K562 (cell line): ENCODE measurements around the gene SLC5A3. TPM values are rescaled to one million over a fixed set of nuclear protein-coding genes. Genes with fewer than 3 reads are reported as not detected.
A peak's percentile ranks its signal among the peaks of the same experiment; 100 is the strongest.

Source experiments
- ARID1B ChIP-seq: fragments of 450-650 bp; IDR thresholded peaks from 2 replicates; pipeline ENCODE4 v1.6.1; 2016; ENCODE audit warnings: antibody characterized with exemption, mild to moderate bottlenecking, inconsistent platforms
- BACH1 ChIP-seq: fragments of 200-800 bp; sonication (Bioruptor generic); IDR thresholded peaks from 2 replicates; pipeline ENCODE4 v1.6.1; 2016; ENCODE audit warnings: missing genetic modification characterization, missing compliant biosample characterization
- CBFA2T2 ChIP-seq: fragments of 450-650 bp; conservative IDR thresholded peaks from 2 replicates; pipeline ENCODE4 v1.6.1; 2017; ENCODE audit warnings: mild to moderate bottlenecking
- CBFA2T3 ChIP-seq: fragments of 450-650 bp; IDR thresholded peaks from 2 replicates; pipeline ENCODE4 v1.6.1; 2017
- CCNT2 ChIP-seq: IDR thresholded peaks from 2 replicates; pipeline ENCODE4 v1.6.1; 2011; ENCODE audit warnings: borderline replicate concordance, low read depth, mild to moderate bottlenecking, moderate library complexity, mixed read lengths, low read length; ENCODE audit not compliant: insufficient read length; ENCODE audit errors: extremely low read depth
- DDX20 ChIP-seq: fragments of 450-650 bp; IDR thresholded peaks from 2 replicates; pipeline ENCODE4 v1.6.1; 2016; ENCODE audit warnings: missing genetic modification characterization, low read depth, mild to moderate bottlenecking, missing compliant biosample characterization, moderate library complexity
- DPF2 ChIP-seq: fragments of 450-650 bp; IDR thresholded peaks from 2 replicates; pipeline ENCODE4 v1.6.1; 2016
- ELF1 ChIP-seq: fragments of 200-800 bp; sonication (Bioruptor generic); IDR thresholded peaks from 2 replicates; pipeline ENCODE4 v1.6.1; 2016; ENCODE audit warnings: missing genetic modification characterization, missing compliant biosample characterization
- ETS2 ChIP-seq: IDR thresholded peaks from 2 replicates; pipeline ENCODE4 v1.6.1; 2016; ENCODE audit warnings: borderline replicate concordance, missing genetic modification characterization, mild to moderate bottlenecking, moderate library complexity, missing compliant biosample characterization; ENCODE audit not compliant: poor library complexity, severe bottlenecking
- FOXJ2 ChIP-seq: fragments of 200-800 bp; sonication (Bioruptor generic); IDR thresholded peaks from 2 replicates; pipeline ENCODE4 v1.6.1; 2016; ENCODE audit warnings: missing genetic modification characterization, missing compliant biosample characterization
- HDAC6 ChIP-seq: IDR thresholded peaks from 2 replicates; pipeline ENCODE4 v1.6.1; 2012; ENCODE audit warnings: low read depth, mild to moderate bottlenecking, control low read depth, inconsistent platforms, low read length, moderate library complexity
- KDM1A ChIP-seq, 2 experiments: fragments of 450-650 bp; IDR thresholded peaks; 2 replicates each; pipeline ENCODE4 v1.6.1; 2016; ENCODE audit warnings: mild to moderate bottlenecking in 2 of 2
- MEF2A ChIP-seq: IDR thresholded peaks from 2 replicates; pipeline ENCODE4 v1.6.1; 2011; ENCODE audit warnings: low read depth, mild to moderate bottlenecking, low read length, moderate library complexity; ENCODE audit not compliant: control insufficient read depth
- MYBL2 ChIP-seq, 2 experiments: fragments of 450-650 bp in 1 of 2; sonication (generic) in 1 of 2; formaldehyde crosslinking in 1 of 2; IDR thresholded peaks; 2 replicates each; pipeline versions ENCODE4 v1.6.1 to v1.8.1; 2017 to 2022; ENCODE audit warnings: borderline replicate concordance in 1 of 2, inconsistent platforms in 1 of 2, low read depth in 1 of 2, mild to moderate bottlenecking in 1 of 2, missing genetic modification reagents in 1 of 2, moderate library complexity in 1 of 2
- POLR2G ChIP-seq: fragments of 200-400 bp; formaldehyde crosslinking; IDR thresholded peaks from 2 replicates; pipeline ENCODE4 v1.6.1; 2017; ENCODE audit warnings: low read depth, mild to moderate bottlenecking, antibody characterized with exemption, low read length, moderate library complexity
- SETDB1 ChIP-seq: IDR thresholded peaks from one replicate; pipeline ENCODE4 v1.6.1; 2012; ENCODE audit warnings: low read length, control low read depth, inconsistent platforms
- SIX5 ChIP-seq, 2 experiments: IDR thresholded peaks; 2 replicates each; pipeline ENCODE4 v1.6.1; 2011; ENCODE audit warnings: low read length in 2 of 2, borderline replicate concordance in 1 of 2, low read depth in 1 of 2, mild to moderate bottlenecking in 1 of 2, moderate library complexity in 1 of 2; ENCODE audit not compliant: insufficient read depth in 1 of 2
- U2AF2 ChIP-seq: fragments of 200-400 bp; formaldehyde crosslinking; optimal IDR thresholded peaks from 2 replicates; pipeline ENCODE3; 2017; ENCODE audit warnings: low read depth, mild to moderate bottlenecking, low read length
- ZNF133 ChIP-seq: fragments of 250-450 bp; sonication (Bioruptor Pico); IDR thresholded peaks from 2 replicates; pipeline ENCODE4 v1.4.0; 2020; ENCODE audit warnings: mild to moderate bottlenecking
- ZNF766 ChIP-seq: fragments of 200-800 bp; sonication (Bioruptor generic); conservative IDR thresholded peaks from 2 replicates; pipeline ENCODE4 v1.6.1; 2016; ENCODE audit warnings: missing genetic modification characterization, missing compliant biosample characterization
- polyA plus RNA-seq, 8 experiments: library from polyadenylated mRNA; depleted of rRNA in 4 of 8; stranded (reverse) in 5 of 8; unstranded in 3 of 8; fragments of >200 nt; fragmentation: Nextera tagmentation in 2 of 8; fragmentation: Illumina TruSeq in 1 of 8; extraction: Ambion mirVana in 2 of 8; extraction: Trizol in 1 of 8; gene quantifications; 2 replicates each; pipeline versions ENCODE4 v1.2.1 to v1.2.3, GENCODE V29; 2011 to 2014; ENCODE audit warnings: inconsistent platforms in 1 of 8, missing spikeins in 1 of 8
- total RNA-seq, 7 experiments: library from RNA; depleted of rRNA in 6 of 7; stranded (reverse); fragments of >200 nt in 6 of 7; fragmentation: Illumina TruSeq in 2 of 7; extraction: Trizol in 2 of 7; gene quantifications; 2 replicates each; pipeline versions ENCODE4 v1.2.1 to v1.2.3, GENCODE V29; 2011 to 2021; ENCODE audit warnings: low replicate concordance in 1 of 7
- TF ChIP-seq, protein P1 (sequence below): fragments of 450-650 bp; conservative IDR thresholded peaks from 2 replicates; pipeline ENCODE4 v1.6.1; 2016; ENCODE audit warnings: missing genetic modification characterization, low read depth, mild to moderate bottlenecking, missing compliant biosample characterization, moderate library complexity
- TF ChIP-seq, protein P2 (sequence below): fragments of 450-650 bp; conservative IDR thresholded peaks from 2 replicates; pipeline ENCODE4 v1.6.1; 2016; ENCODE audit warnings: missing genetic modification characterization, low read depth, mild to moderate bottlenecking, control low read depth, missing compliant biosample characterization
- TF ChIP-seq, protein P3 (sequence below): fragments of 250-450 bp; sonication (Bioruptor Pico); IDR thresholded peaks from 2 replicates; pipeline ENCODE4 v1.5.0; 2021
- TF ChIP-seq, protein P4 (sequence below): fragments of 450-650 bp; formaldehyde crosslinking; IDR thresholded peaks from 2 replicates; pipeline ENCODE4 v1.4.0; 2020; ENCODE audit warnings: mild to moderate bottlenecking, moderate library complexity

The SLC5A3 gene
- total and polyA plus RNA-seq, 9 of the 15 experiments (the other 6 are each of a cell fraction or from before 2014, with no cell fraction given) = 2.9 to 20.6 (median 9.0) TPM

DNA sequence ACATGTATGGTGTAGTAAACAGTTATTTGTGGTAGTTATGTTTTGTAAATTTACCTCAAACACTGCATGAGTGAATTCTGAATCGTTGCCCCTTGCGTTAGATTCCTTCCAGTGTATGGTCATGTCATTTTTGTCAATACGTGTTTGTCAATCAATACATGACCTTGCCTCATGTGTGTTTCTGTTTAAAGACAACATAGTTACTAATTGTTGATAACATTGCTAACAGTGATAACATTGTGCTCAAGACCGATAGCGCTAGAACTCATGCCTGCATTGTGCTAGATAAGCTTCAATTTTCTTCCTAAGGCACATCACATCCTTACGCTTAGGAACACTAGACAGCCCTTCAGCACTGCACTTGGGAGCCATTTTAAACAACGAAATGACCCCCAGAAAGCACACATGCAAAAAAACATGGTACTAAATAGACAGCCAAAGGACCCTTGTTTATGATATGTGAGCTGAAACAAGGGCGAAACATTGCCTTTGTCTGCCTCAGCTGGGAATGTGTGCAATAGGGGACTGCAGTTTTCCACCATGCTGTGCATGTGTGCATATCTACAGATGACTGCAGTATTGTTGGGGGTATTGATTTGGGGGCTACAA is 37.3 kb downstream of the SLC5A3 start (continued):
- TF ChIP-seq, protein P1, sequence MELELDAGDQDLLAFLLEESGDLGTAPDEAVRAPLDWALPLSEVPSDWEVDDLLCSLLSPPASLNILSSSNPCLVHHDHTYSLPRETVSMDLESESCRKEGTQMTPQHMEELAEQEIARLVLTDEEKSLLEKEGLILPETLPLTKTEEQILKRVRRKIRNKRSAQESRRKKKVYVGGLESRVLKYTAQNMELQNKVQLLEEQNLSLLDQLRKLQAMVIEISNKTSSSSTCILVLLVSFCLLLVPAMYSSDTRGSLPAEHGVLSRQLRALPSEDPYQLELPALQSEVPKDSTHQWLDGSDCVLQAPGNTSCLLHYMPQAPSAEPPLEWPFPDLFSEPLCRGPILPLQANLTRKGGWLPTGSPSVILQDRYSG = peak; percentile 86; the same call in 1 of the 2 replicates
- TF ChIP-seq DDX20 (tag) = no peak
- TF ChIP-seq CBFA2T3 = peak; percentile 99
- no peak for TF ChIP-seq MYBL2 (IDR thresholded peaks at IDR 0.05; ENCODE audit: low read depth)
- no peak for TF ChIP-seq MYBL2 (CRISPR knock-in tag; IDR thresholded peaks at IDR 0.05; ENCODE audit: borderline replicate concordance)
- peak; percentile 97 for TF ChIP-seq CBFA2T2
- TF ChIP-seq ETS2 = no peak
- TF ChIP-seq, protein P2, sequence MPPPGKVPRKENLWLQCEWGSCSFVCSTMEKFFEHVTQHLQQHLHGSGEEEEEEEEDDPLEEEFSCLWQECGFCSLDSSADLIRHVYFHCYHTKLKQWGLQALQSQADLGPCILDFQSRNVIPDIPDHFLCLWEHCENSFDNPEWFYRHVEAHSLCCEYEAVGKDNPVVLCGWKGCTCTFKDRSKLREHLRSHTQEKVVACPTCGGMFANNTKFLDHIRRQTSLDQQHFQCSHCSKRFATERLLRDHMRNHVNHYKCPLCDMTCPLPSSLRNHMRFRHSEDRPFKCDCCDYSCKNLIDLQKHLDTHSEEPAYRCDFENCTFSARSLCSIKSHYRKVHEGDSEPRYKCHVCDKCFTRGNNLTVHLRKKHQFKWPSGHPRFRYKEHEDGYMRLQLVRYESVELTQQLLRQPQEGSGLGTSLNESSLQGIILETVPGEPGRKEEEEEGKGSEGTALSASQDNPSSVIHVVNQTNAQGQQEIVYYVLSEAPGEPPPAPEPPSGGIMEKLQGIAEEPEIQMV (tag) = no peak
- TF ChIP-seq SETDB1 = no peak
- TF ChIP-seq ARID1B = peak; percentile 100
- TF ChIP-seq KDM1A (IDR thresholded peaks at IDR 0.05) = peak; percentile 57 to 86
- peak; percentile 92 for TF ChIP-seq CCNT2
- TF ChIP-seq HDAC6 = no peak
- TF ChIP-seq FOXJ2 = peak; percentile 99
- TF ChIP-seq, protein P3, sequence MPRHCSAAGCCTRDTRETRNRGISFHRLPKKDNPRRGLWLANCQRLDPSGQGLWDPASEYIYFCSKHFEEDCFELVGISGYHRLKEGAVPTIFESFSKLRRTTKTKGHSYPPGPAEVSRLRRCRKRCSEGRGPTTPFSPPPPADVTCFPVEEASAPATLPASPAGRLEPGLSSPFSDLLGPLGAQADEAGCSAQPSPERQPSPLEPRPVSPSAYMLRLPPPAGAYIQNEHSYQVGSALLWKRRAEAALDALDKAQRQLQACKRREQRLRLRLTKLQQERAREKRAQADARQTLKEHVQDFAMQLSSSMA (CRISPR knock-in tag) = 0 out of 2 replicates have a peak, but pooled peaks have one; percentile 57
- no peak for TF ChIP-seq ELF1 (tag)
- TF ChIP-seq ZNF133 (CRISPR knock-in tag) = no peak
- TF ChIP-seq U2AF2 = no peak
- TF ChIP-seq DPF2 = peak; percentile 99
- TF ChIP-seq ZNF766 = peak; percentile 94
- 0 out of 2 replicates have a peak, but pooled peaks have one; percentile 55 for TF ChIP-seq BACH1
- no peak for TF ChIP-seq SIX5 (IDR thresholded peaks at IDR 0.05; ENCODE audit: borderline replicate concordance in 1 of 2, insufficient read depth in 1 of 2, low read depth in 1 of 2, low read length in 2 of 2)
- TF ChIP-seq, protein P4, sequence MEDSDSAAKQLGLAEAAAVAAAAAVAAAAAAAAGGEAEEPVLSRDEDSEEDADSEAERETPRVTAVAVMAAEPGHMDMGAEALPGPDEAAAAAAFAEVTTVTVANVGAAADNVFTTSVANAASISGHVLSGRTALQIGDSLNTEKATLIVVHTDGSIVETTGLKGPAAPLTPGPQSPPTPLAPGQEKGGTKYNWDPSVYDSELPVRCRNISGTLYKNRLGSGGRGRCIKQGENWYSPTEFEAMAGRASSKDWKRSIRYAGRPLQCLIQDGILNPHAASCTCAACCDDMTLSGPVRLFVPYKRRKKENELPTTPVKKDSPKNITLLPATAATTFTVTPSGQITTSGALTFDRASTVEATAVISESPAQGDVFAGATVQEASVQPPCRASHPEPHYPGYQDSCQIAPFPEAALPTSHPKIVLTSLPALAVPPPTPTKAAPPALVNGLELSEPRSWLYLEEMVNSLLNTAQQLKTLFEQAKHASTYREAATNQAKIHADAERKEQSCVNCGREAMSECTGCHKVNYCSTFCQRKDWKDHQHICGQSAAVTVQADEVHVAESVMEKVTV (CRISPR knock-in tag) = 0 out of 2 replicates have a peak, but pooled peaks have one; percentile 29
- no peak for TF ChIP-seq POLR2G
- no peak for TF ChIP-seq MEF2A
